ENCODE results near the gene SAE1. TPM values are rescaled to one million over a fixed set of nuclear protein-coding genes. Genes with fewer than 3 reads are reported as not detected.

The SAE1 gene
- total and polyA plus RNA-seq, 10 of the 15 experiments (the other 5 are each of a cell fraction or from before 2014, with no cell fraction given) = 62.0 to 246 (median 148) TPM

DNA sequence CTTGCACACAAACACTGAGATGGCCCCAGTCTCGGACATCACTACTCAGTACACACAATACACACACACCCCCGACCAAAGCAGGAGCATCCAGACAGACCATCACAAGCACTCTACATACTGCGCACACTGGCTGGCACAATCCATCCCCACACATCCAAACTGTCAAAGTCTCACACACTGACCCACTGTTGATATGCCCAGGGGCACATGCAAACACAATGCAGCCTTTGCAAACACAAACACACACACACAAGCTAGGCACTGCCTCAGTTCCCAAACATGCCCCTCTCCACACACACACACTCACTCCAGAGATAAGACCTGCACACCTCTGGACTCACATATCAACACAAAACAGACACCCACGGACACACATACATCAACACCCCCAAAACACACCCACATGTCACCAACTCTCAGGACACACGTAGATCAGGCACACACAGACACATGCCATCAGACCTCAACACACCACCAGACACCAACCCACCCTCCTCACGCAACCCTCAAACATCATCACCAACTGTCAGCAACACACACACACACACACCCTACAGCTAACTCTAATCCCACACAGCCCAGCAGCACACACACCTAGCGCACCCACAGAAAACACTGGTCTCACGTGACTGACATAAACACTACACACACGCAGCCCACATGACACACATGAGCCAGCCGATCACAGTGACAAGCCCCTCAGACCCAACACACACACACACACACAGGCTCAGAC lies 98.5 kb downstream of the SAE1 start (continued):
- peak; percentile 55 for TF ChIP-seq MYC (IDR thresholded peaks at IDR 0.05; ENCODE audit: insufficient read depth, insufficient read length, insufficient replicate concordance, low read length, severe bottlenecking)
- 0 out of 2 replicates have a peak, but pooled peaks have one; percentile 28 for TF ChIP-seq TARDBP (IDR thresholded peaks at IDR 0.05; ENCODE audit: borderline replicate concordance)
- peak; percentile 96 for TF ChIP-seq RAD51 (IDR thresholded peaks at IDR 0.05)
- no peak for TF ChIP-seq ESRRA (IDR thresholded peaks at IDR 0.05; ENCODE audit: low read length)
- TF ChIP-seq BHLHE40 (IDR thresholded peaks at IDR 0.05; ENCODE audit: borderline replicate concordance in 1 of 2, low read depth in 2 of 2, low read length in 1 of 2) = peak; percentile 94 to 96
- 0 out of 2 replicates have a peak, but pooled peaks have one; percentile 5 for TF ChIP-seq MYB (IDR thresholded peaks at IDR 0.05; ENCODE audit: borderline replicate concordance, low read depth, low read length)
- TF ChIP-seq, protein P1, sequence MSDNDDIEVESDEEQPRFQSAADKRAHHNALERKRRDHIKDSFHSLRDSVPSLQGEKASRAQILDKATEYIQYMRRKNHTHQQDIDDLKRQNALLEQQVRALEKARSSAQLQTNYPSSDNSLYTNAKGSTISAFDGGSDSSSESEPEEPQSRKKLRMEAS (IDR thresholded peaks at IDR 0.05; ENCODE audit: low read depth, low read length) = peak; percentile 55; the same call in 1 of the 2 replicates
- TF ChIP-seq CBX3 (IDR thresholded peaks at IDR 0.05; ENCODE audit: borderline replicate concordance, low read depth) = no peak
- TF ChIP-seq NBN (IDR thresholded peaks at IDR 0.05) = peak; percentile 84; the same call in 1 of the 2 replicates
- TF ChIP-seq CHD2 (IDR thresholded peaks at IDR 0.05; ENCODE audit: borderline replicate concordance, low read depth, low read length) = peak; percentile 18; the same call in 1 of the 2 replicates
- TF ChIP-seq SMARCA5 (IDR thresholded peaks at IDR 0.05) = no peak
- TF ChIP-seq POLR2AphosphoS2 (IDR thresholded peaks at IDR 0.05; ENCODE audit: low read depth, low read length) = peak; percentile 40; the same call in 1 of the 2 replicates
- 0 out of 2 replicates have a peak, but pooled peaks have one; percentile 15 for TF ChIP-seq RFX5 (IDR thresholded peaks at IDR 0.05; ENCODE audit: low read depth, low read length)
- 0 out of 2 replicates have a peak, but pooled peaks have one; percentile 11 for TF ChIP-seq TBL1XR1 (IDR thresholded peaks at IDR 0.05; ENCODE audit: low read depth, low read length)
- TF ChIP-seq WRNIP1 (IDR thresholded peaks at IDR 0.05; ENCODE audit: borderline replicate concordance, low read depth, low read length) = no peak
- TF ChIP-seq, protein P2, sequence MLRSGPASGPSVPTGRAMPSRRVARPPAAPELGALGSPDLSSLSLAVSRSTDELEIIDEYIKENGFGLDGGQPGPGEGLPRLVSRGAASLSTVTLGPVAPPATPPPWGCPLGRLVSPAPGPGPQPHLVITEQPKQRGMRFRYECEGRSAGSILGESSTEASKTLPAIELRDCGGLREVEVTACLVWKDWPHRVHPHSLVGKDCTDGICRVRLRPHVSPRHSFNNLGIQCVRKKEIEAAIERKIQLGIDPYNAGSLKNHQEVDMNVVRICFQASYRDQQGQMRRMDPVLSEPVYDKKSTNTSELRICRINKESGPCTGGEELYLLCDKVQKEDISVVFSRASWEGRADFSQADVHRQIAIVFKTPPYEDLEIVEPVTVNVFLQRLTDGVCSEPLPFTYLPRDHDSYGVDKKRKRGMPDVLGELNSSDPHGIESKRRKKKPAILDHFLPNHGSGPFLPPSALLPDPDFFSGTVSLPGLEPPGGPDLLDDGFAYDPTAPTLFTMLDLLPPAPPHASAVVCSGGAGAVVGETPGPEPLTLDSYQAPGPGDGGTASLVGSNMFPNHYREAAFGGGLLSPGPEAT (IDR thresholded peaks at IDR 0.05; ENCODE audit: low read depth) = peak; percentile 69; the same call in 1 of the 2 replicates
- TF ChIP-seq PAX5 (IDR thresholded peaks at IDR 0.05; ENCODE audit: borderline replicate concordance, low read depth, low read length) = no peak
- TF ChIP-seq, protein P3, sequence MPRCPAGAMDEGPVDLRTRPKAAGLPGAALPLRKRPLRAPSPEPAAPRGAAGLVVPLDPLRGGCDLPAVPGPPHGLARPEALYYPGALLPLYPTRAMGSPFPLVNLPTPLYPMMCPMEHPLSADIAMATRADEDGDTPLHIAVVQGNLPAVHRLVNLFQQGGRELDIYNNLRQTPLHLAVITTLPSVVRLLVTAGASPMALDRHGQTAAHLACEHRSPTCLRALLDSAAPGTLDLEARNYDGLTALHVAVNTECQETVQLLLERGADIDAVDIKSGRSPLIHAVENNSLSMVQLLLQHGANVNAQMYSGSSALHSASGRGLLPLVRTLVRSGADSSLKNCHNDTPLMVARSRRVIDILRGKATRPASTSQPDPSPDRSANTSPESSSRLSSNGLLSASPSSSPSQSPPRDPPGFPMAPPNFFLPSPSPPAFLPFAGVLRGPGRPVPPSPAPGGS (IDR thresholded peaks at IDR 0.05; ENCODE audit: borderline replicate concordance, insufficient read depth, low read depth, low read length, poor library complexity, severe bottlenecking) = peak; percentile 45
- TF ChIP-seq, protein P4, sequence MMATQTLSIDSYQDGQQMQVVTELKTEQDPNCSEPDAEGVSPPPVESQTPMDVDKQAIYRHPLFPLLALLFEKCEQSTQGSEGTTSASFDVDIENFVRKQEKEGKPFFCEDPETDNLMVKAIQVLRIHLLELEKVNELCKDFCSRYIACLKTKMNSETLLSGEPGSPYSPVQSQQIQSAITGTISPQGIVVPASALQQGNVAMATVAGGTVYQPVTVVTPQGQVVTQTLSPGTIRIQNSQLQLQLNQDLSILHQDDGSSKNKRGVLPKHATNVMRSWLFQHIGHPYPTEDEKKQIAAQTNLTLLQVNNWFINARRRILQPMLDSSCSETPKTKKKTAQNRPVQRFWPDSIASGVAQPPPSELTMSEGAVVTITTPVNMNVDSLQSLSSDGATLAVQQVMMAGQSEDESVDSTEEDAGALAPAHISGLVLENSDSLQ (IDR thresholded peaks at IDR 0.05) = peak; percentile 64
- TF ChIP-seq, protein P5, sequence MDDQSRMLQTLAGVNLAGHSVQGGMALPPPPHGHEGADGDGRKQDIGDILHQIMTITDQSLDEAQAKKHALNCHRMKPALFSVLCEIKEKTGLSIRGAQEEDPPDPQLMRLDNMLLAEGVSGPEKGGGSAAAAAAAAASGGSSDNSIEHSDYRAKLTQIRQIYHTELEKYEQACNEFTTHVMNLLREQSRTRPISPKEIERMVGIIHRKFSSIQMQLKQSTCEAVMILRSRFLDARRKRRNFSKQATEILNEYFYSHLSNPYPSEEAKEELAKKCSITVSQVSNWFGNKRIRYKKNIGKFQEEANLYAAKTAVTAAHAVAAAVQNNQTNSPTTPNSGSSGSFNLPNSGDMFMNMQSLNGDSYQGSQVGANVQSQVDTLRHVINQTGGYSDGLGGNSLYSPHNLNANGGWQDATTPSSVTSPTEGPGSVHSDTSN (IDR thresholded peaks at IDR 0.05; ENCODE audit: insufficient replicate concordance, low read depth, low read length) = peak; percentile 6
- TF ChIP-seq KDM1A (IDR thresholded peaks at IDR 0.05; ENCODE audit: borderline replicate concordance) = no peak
- TF ChIP-seq, protein P6, sequence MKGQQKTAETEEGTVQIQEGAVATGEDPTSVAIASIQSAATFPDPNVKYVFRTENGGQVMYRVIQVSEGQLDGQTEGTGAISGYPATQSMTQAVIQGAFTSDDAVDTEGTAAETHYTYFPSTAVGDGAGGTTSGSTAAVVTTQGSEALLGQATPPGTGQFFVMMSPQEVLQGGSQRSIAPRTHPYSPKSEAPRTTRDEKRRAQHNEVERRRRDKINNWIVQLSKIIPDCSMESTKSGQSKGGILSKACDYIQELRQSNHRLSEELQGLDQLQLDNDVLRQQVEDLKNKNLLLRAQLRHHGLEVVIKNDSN (IDR thresholded peaks at IDR 0.05; ENCODE audit: borderline replicate concordance, extremely low read length, insufficient read depth, low read depth, low read length) = peak; percentile 46
- peak; percentile 92 for TF ChIP-seq HDGF (IDR thresholded peaks at IDR 0.05)

All from GM12878 (cell line).